ENCODE data around the gene CSPG4. TPM values are rescaled to one million over a fixed set of nuclear protein-coding genes. Genes with fewer than 3 reads are reported as not detected.

The CSPG4 gene
- total and polyA plus RNA-seq, 2 donors (not counting 1 experiment from before 2014, with no cell fraction given) = 0.03 to 0.15 TPM

DNA sequence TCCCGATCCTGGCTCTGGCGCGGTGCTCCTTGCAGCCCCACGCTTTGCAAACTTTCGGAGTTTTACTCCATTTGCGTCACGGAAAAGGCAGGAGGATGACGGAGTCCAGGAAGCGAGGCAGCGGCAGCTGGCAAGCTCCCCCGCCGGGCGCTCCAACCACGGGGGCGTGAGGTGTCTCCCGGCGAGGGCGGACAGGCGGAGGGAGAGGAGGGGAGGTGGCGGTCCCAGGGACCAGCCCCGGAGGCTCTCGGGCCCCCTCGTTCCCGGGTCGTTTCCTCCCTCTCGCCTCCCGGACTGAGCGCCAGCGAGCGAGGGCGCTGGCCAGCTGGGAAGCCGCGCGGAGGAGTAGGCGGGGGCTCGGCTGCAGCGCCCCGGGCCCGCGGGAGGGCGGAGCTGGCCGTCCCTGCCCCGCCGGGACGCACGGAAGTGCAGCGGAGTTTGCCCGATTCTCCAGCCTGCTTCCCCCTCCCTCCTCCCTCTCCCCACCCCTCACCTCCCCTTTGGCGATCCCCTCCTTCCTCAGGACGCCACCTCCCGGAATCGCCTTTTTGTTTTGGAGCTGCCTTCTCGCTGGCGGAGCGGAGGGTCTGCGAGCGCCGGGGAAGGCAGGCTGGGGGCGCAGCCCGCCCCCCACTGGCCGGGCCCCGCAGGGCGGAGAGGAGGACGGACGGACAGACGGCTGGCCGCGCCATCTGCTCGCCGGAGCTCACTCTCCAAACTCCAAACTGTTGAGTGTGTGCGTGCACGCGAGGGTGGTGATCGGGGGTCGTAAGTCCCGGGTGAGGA lies 65.1 kb downstream of the CSPG4 start, which contains the start of gene SNX33:
Gene SNX33 (plus strand): TSS at position 543 of the 786 bp plus-strand sequence. CDS start 1,191 bp downstream, outside the sequence.
- H4K20me1 ChIP-seq (ENCODE audit: control insufficient read depth, insufficient read depth, low read length, poor library complexity, severe bottlenecking) = no peaks in the 10 kb centered on the region
- peak within 1 kb of the TSS; percentile 87 for H2AFZ ChIP-seq (ENCODE audit: insufficient read depth, low read depth, low read length, poor library complexity, severe bottlenecking)
- H3K36me3 ChIP-seq (replicated peaks in 1 of 2; ENCODE audit: control extremely low read depth in 1 of 2, control insufficient read depth in 1 of 2, extremely low read depth in 1 of 2, insufficient read depth in 2 of 2, low read length in 1 of 2) = no peaks in the 10 kb centered on the region
- CTCF ChIA-PET = interaction anchor here (0.9 to 1.6 kb wide), 9 partner anchors 9 to 280 kb away, joined by 3 to 8 read pairs (median 3); partner anchors contain the start of genes MAN2C1 and SNUPN
- WGBS (ENCODE audit: insufficient coverage) = under 1% methylated on average over 76 of the region's 76 CpGs
- Mint-ChIP-seq H3K4me3 (peak within 1 kb of the TSS; percentile 89), H3K9me3 (ENCODE audit: insufficient read depth) (no peaks in the 10 kb centered on the region), H3K4me1 (peaks cover 13% of the 10 kb centered on the region), H3K27ac (no peak within 1 kb of the TSS), H3K27me3 (peaks cover 14% of the 10 kb centered on the region)
- H3K4me3 ChIP-seq (ENCODE audit: control extremely low read depth in 1 of 5, extremely low read depth in 1 of 5, insufficient read depth in 1 of 5, low read depth in 2 of 5, low read length in 4 of 5) = peak within 1 kb of the TSS; percentile 40 to 76 (median 65)
- TF ChIP-seq, protein P1, sequence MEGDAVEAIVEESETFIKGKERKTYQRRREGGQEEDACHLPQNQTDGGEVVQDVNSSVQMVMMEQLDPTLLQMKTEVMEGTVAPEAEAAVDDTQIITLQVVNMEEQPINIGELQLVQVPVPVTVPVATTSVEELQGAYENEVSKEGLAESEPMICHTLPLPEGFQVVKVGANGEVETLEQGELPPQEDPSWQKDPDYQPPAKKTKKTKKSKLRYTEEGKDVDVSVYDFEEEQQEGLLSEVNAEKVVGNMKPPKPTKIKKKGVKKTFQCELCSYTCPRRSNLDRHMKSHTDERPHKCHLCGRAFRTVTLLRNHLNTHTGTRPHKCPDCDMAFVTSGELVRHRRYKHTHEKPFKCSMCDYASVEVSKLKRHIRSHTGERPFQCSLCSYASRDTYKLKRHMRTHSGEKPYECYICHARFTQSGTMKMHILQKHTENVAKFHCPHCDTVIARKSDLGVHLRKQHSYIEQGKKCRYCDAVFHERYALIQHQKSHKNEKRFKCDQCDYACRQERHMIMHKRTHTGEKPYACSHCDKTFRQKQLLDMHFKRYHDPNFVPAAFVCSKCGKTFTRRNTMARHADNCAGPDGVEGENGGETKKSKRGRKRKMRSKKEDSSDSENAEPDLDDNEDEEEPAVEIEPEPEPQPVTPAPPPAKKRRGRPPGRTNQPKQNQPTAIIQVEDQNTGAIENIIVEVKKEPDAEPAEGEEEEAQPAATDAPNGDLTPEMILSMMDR (IDR thresholded peaks at IDR 0.05) = peak; percentile 20
- TF ChIP-seq EZH2 (IDR thresholded peaks at IDR 0.05; ENCODE audit: borderline replicate concordance, insufficient read depth, low read depth, low read length, poor library complexity, severe bottlenecking) = no peak
- POLR2A ChIA-PET = interaction anchor here (0.6 to 1.3 kb wide), 4 partner anchors 22 to 280 kb away, joined by 4 to 7 read pairs (median 4); partner anchors contain the start of genes MAN2C1 and SNUPN
- ATAC-seq (ENCODE audit: low read depth) (peak; percentile 72), DNase-seq (peak; percentile 56)
- H3K4me2 ChIP-seq (replicated peaks; ENCODE audit: low read depth, low read length, poor library complexity, severe bottlenecking) = peak within 1 kb of the TSS; percentile 100
- H3K27me3 ChIP-seq (replicated peaks in 1 of 4; ENCODE audit: control extremely low read depth in 1 of 4, control insufficient read depth in 3 of 4, insufficient read depth in 4 of 4, low read length in 3 of 4) = peaks cover 0 to 28% (median 13%) of the 10 kb centered on the region in 4 experiments
- H3K4me1 ChIP-seq (ENCODE audit: control insufficient read depth in 2 of 2, insufficient read depth in 2 of 2, low read length in 2 of 2) = peaks cover 15 to 17% of the 10 kb centered on the region in 2 donors
- H3K9ac ChIP-seq (ENCODE audit: low read length) = peak within 1 kb of the TSS; percentile 77
- no peaks in the 10 kb centered on the region for H3K79me2 ChIP-seq (ENCODE audit: control insufficient read depth, insufficient read depth, low read length)
- peaks cover 0 to 4% (median 0%) of the 10 kb centered on the region in 3 donors for H3K9me3 ChIP-seq (ENCODE audit: control extremely low read depth in 1 of 3, control insufficient read depth in 2 of 3, insufficient read depth in 1 of 3, low read length in 2 of 3)
- peak within 1 kb of the TSS in 1 of 2 donors; percentile 31 for H3K27ac ChIP-seq (ENCODE audit: low read length in 2 of 2)
- intact Hi-C loops (cut with micrococcal nuclease) = loop anchor here (10.0 kb wide), 1 partner anchor 623 kb away; the partner anchor contains the start of gene PPCDC
